Breast epithelium (tissue), 3 donors: ENCODE measurements around the gene ZNF423.

Experiments
- CTCF ChIP-seq, 3 donors: fragments of 450-650 bp; IDR thresholded peaks; one replicate each; pipeline ENCODE4 v1.5.1; 2016 to 2017; ENCODE audit warnings: antibody characterized with exemption in 3 of 3, mild to moderate bottlenecking in 3 of 3, moderate library complexity in 3 of 3
- POLR2A ChIP-seq: fragments of 450-650 bp; IDR thresholded peaks from one replicate; pipeline ENCODE4 v1.6.1; 2016; ENCODE audit warnings: antibody characterized with exemption, mild to moderate bottlenecking, moderate library complexity
- POLR2AphosphoS5 ChIP-seq, 3 donors: sonication (generic); formaldehyde crosslinking; IDR thresholded peaks; one replicate each; pipeline ENCODE4 v1.6.1; 2017; ENCODE audit warnings: antibody characterized with exemption in 3 of 3

- TF ChIP-seq CTCF (IDR thresholded peaks at IDR 0.05) (no peak), POLR2A (no peak), POLR2AphosphoS5 (IDR thresholded peaks at IDR 0.05) (no peak)
Observed at GRCh38 chr16:49590166-49590871, 265.6 kb downstream of the ZNF423 start.
